HG02852 (cell line): ENCODE measurements around the gene PCNT.
"Not testable (repeated sequence)": the region's sequence is repeated elsewhere in the genome, so short reads cannot be mapped to it uniquely, and the experiment has no call there.

Experiments
- ATAC-seq: cut with Tn5 transposase; IDR thresholded peaks from one replicate; pipeline ENCODE4 v1.9.1; 2021; ENCODE audit warnings: mild to moderate bottlenecking, moderate library complexity; ENCODE audit not compliant: unreplicated experiment

The PCNT gene

GRCh38 chr21:46357335-46357604, 33.3 kb downstream of the PCNT start:
- no peak for ATAC-seq

GRCh38 chr21:46357684-46358425, 33.9 kb downstream of the PCNT start:
- no peak for ATAC-seq

DNA sequence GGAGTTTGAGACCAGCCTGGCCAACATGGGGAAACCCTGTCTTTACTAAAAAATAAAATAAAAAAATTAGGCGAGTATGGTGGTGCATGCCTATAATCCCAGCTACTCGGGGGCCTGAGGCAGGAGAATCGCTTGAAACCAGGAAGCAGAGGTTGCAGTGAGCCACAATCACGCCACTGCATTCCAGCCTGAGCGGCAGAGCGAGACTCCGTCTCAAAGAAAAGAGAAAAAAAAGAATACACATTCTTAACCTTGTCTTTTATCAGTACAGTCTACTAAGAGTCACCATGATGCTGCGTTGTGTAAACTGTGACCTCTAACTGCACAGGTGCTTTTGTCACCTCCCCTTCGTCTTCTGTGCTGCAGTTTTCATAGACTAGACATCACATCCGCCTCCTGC, 37.2 kb downstream of the PCNT start:
- ATAC-seq = no peak

DNA sequence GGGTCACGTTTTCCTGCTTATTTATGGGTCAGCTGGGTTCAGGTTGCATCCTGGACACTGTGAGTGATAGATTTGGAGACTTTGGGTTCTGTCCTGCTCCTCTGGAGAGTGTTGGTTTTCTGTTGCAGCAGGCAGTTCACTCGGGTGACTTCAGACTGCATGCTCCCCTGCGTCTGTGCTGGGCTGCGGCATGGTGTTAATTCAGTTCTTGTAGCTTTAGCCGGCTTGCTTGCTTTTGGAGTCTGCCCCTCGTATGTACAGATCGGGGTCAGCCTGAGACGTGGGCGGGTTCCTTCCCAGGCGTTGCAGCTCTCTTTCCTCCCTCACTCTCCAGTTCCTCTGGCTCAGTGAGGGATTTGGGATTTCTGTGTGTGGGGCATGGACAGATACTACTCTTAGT, 38.0 kb downstream of the PCNT start:
- ATAC-seq = no peak

DNA sequence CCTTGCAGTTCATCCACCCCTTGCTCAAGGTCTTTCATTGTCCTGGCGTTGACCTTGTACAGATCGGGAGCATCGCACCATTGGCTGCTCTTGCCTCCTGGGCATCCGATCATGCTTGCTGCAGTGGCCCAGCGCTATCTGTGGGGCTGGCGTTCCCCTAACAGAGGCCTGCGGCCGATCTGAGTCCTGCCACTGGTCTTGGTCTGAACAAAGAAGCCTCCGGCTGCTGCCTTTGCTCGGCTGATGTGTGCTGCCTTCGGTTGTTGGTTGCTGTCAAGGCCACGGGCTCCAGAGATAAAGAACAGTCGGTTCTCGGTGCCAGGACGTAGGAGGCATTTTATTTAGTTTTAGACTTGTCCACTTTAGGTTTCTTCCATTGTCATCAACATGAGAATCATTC, 39.0 kb downstream of the PCNT start:
- ATAC-seq = no peak

DNA sequence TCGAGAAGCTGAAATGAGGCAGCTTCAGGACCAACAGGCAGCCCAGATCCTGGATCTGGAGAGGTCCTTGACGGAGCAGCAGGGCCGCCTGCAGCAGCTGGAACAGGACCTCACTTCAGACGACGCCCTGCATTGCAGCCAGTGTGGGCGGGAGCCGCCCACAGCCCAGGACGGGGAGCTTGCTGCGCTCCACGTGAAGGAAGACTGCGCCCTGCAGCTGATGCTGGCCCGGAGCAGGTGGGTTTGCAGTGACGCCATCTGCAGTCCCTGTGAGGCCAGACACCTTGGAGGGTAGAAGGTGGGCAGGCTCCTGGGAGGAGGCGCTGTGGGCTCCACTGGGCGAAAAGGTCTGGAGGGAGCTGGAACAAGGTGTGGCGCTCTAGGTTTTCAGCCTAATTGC, 39.7 kb downstream of the PCNT start:
- ATAC-seq = no peak

DNA sequence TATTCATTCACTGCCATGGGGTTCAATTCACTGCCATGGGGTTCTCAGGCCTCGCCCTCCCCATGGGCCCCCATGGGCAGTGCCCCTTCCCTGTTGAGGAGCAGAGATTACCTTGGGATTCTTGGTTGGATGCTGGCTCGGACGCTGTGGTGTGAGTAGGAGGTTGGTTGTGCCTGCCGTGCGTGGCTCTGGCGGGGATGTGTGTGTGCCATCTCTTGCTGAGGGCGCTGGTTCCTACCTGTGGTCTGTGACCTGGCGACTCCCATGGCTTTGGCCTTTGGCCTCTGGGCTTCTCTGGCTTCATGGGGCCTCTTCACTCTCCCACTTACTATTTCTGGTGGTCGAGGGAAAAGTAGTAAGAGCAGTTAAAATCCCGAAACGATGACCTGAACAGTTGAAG, 42.1 kb downstream of the PCNT start:
- ATAC-seq = no peak

DNA sequence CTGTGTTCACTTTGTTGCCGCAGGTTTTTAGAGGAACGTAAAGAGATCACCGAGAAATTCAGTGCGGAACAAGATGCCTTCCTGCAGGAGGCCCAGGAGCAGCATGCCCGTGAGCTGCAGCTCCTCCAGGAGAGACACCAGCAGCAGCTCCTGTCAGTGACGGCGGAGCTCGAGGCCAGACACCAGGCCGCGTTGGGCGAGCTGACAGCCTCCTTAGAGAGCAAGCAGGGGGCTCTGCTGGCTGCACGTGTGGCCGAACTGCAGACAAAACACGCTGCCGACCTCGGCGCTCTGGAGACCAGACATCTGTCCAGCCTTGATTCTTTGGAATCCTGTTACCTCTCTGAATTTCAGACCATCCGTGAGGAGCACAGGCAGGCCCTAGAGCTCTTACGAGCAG, 42.6 kb downstream of the PCNT start:
- no peak for ATAC-seq

GRCh38 chr21:46366966-46367365, 43.0 kb downstream of the PCNT start:
- ATAC-seq = no peak

GRCh38 chr21:46368533-46369285, 44.8 kb downstream of the PCNT start:
- peak; percentile 62 for ATAC-seq

DNA sequence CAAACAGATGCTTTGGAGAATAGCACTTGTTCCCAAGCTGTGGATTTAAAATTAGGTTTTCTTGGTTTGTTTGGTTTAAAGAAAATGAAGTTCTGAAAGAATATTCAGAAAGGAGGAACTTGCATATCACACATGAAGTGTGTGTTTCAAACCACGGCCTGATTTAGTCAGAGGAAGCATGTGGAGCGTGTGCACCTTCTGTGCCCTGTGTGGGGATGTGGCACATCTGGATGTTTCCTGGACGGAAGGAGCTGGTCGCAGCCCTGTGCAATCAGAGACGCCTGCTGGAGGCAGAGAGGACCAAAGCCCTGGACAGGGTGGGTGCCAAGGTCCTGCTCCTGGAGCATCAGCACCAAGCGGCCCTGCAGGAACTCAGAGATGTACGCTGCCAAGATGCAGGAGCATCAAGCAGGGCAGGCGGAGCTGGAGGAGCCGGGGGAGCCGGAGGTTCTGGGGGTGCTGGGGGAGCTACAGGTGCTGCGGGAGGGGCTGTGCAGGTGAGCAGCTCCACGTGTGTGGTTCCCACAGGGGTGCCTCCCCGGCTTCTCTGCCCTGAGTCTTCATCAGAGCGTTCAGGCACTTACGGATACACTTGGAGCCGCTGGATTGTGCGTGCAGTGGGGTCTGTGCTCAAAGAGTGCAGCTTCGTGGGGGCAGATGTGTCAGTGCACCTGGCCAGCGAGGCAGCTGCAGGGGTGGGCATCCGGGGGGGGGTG, 45.7 kb downstream of the PCNT start:
- ATAC-seq = no peak

- ATAC-seq = no peak
These were observed 47.5 kb downstream of the PCNT start for GRCh38 chr21:46371204-46372013.

GRCh38 chr21:46372014-46372485, 48.1 kb downstream of the PCNT start:
- no peak for ATAC-seq

GRCh38 chr21:46372947-46373346, 49.0 kb downstream of the PCNT start:
- not testable (repeated sequence) for ATAC-seq

DNA sequence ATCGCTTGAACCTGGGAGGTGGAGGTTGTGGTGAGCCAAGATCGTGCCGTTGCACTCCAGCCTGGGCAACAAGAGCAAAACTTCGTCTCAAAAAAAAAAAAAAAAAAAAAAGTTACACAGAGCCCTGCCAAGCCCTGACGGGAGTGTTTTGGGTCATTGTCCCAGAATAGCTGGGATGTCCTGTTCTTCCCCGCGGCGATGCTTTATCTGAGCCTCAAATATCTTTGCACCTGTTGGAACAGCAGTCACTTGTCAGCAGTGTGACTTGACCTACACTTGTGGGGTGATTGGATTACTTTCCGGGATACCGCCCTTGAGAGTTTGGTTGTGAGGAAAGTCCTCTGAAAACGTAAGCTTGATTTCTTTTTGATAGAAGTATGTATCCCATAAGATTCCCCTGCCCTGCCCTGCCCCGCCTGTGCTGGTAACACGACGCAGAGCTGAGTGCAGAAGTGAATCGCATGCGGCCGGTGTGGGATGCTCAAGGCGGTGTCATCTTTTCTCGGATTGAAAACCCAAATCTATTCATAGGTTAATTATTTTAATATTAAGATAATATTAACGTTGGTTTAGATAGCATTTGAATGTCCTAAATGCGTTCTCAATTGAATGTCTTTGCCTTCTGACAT, 50.9 kb downstream of the PCNT start:
- ATAC-seq = no peak

- no peak for ATAC-seq
These were observed 51.7 kb downstream of the PCNT start for GRCh38 chr21:46375560-46376230.

GRCh38 chr21:46376231-46376628, 52.3 kb downstream of the PCNT start:
- no peak for ATAC-seq

GRCh38 chr21:46376856-46377453, 53.0 kb downstream of the PCNT start:
- ATAC-seq = no peak

DNA sequence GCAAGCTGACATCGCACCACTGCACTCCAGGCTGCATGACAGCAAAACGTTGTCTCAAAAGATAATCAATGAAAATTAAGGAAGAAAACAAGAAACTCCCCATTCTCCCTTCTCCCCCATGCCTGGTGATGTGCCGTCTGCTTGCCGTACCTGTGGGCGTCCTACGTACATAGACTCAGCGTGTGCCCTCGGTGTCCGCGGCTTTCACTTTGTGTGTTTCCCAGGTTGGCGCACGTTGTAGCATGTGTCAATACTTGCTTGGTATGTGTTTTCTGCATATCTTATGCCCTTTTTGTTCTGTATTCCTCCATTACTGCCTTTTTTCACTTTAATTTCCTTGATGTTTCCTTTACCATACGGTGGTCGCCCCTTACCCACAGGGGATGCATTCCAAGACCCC, 53.8 kb downstream of the PCNT start:
- ATAC-seq = no peak

- no peak for ATAC-seq
These were observed 55.1 kb downstream of the PCNT start for GRCh38 chr21:46379105-46379504.
